GM19239 (cell line): ENCODE data around the gene SRMS.

Experiments
- DNase-seq: peaks from one replicate; pipeline ENCODE4 v3.0.0; 2011; ENCODE audit warnings: low spot score; ENCODE audit not compliant: insufficient read length
- FAIRE-seq: peaks from 2 replicates; lab custom pipeline; 2011; peaks lifted over from hg19 to GRCh38; lab: Jason Lieb, UNC

SRMS gene, protein sequence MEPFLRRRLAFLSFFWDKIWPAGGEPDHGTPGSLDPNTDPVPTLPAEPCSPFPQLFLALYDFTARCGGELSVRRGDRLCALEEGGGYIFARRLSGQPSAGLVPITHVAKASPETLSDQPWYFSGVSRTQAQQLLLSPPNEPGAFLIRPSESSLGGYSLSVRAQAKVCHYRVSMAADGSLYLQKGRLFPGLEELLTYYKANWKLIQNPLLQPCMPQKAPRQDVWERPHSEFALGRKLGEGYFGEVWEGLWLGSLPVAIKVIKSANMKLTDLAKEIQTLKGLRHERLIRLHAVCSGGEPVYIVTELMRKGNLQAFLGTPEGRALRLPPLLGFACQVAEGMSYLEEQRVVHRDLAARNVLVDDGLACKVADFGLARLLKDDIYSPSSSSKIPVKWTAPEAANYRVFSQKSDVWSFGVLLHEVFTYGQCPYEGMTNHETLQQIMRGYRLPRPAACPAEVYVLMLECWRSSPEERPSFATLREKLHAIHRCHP

DNA sequence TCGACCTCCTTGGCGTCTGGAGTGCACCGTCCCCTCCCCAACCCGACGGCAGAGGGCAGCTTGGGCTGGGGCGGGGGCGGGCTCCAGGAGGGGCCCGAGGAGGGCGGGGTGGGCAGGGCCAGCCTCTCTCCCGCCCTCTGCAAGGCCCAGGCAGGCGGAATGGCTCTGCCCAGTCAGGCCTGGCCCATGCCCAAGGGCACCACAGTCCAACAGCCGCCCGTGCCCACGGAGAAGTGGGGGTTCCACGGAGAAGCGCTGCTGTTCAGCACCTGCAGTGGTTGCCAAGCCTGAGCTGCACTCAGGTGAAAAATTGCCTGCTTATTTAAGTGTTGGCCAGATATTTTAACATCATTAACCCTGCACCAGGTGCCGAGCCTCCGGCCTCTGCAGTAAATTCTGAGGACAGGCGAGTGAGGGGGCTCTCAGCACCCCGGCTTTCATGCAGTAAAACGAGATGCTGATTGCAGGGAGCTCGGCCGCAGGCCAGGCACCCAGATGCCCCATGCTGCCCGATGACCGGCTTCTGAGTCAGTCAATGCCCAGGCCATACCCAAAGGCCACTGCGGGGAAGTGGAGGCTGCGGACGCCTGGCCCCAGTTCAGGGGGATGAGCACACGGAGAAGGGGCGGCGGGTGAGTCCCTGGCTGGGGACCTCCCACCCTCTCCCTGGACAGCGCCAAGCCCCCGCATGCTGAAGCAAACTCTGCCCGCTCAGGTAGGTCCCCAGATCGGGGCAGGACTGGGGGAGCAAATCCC lies at the start of gene SRMS:
Gene SRMS (minus strand): TSS at position 25 of the 756 bp plus-strand sequence. CDS start 286 bp downstream, outside the sequence.
- no peak for FAIRE-seq
- DNase-seq, result no peak

DNA sequence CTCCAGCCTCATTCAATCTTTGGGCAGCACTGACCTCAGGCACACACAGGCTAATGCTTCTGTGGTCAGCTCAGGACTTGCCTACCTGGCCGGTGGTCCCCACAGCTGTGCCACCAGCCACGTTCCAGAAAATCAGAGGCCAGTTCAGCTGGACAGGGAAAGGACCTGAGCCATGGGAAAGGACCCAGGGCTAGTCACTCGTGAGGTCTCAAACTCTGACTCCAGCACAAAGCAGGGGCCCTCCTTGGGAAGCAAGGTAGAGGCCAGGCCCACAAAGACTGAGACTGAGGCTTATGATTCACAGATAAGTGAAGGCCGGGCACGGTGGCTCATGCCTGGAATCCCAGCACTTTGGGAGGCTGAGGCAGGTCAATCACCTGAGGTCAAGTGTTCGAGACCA lies 48.9 kb upstream of the SRMS start:
- DNase-seq (no peak), FAIRE-seq (no peak)

DNA sequence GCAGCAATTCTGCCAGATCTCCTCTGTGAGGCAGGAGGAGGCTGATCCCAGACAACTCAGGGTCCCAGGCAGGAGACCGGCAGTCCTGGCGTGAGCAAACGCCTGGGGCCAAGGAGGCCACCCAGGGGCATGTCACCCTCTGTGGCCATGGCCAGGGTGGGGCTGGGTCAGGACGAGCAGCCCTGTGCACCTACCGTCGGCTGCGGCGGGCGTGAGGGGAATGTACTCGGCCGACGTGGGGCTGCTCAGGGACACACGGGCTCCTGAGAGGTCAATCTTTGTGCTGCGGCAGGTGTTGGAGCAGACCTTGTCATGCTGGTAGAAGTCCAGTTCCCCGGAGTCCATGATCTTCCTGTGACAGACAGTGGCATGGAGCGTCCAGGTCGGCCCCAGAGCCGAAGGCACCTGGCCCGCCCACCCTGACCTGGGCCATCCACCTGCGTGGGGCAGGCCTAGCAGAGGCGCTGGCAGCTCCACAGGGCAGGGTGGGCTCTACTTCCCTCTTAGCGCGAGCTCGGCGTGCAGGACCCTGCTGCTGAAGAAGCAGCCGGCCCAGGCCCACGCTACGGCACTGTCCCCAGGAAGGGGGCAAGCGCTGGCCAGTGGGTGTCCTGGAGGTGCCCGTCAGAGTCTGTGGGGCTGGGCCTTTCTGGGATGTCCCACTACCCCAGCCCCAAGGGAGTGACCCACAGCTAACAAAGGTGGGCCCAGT lies 48.0 kb upstream of the SRMS start:
- DNase-seq, result no peak
- FAIRE-seq, result no peak

DNA sequence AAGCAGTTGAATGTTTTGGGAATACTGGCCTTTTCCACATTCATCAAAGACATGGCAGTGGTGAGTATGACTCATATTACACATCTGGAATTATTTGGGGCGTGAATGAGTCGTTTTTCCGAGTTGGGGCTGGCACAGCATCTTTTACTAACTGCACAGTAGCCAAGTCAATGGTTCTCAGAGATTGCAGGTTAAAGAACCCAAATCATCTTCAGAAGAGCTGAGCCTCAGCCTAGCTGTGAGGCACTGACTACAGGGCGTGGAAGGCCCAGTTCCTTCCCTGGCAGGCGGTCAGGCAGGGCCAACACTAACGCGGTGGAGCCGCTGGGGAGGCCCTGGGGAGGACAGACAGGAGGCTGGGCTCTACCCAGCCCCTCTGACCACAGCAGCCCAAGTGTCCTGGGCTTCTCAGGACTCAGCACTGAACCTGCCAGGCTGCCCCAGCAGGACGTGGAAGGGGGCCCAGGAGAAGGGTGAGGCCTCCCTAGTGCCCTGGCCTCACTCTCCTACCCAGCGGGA lies 46.6 kb upstream of the SRMS start:
- DNase-seq (no peak), FAIRE-seq (no peak)

DNA sequence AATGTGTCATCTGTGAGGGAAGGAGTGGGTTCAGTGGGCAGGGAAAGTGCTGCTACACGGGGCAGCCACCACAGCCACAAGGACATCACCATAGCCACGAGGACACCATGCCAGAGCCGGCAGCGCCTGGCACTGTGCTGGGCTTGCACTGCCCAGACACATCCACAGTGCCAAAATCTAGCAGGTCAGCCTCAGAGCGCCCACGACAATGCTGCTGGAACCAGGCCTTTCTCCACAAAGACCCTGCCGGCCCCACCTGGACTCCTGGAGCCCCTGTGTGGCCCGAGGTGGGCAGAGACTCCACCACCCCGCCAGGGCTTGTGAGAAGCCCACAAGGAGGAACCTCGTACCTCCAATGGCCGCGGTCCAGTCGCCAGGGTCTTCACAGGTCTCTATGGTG lies 45.1 kb upstream of the SRMS start:
- FAIRE-seq (no peak), DNase-seq (no peak)

DNA sequence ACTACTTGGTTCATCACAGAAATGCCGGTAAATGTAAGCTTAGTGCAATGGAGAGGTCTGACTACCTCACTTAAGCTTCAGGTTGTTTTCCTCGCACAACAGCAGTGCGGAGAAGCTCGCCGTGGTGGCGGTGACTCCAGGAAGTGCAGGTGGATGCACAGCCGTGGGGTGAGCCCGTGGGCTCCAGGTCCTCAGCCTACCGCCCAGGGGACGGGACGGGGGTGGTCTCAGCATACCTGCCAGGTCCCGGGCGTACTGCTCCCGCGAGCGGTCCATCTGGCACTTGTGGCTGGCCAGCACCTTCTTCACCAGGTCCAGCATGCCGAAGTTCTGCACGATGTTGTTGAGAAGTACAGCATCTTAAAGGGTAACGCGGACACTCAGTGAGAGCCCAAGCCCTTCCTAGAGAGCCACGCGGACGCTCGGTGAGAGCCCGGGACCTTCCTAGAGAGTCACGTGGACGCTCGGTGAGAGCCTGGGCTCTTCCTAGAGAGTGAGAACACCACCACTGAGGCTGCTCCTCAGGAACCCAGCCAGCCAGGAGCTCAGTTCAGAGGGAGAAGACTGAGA lies 44.3 kb upstream of the SRMS start:
- DNase-seq (no peak), FAIRE-seq (no peak)

DNA sequence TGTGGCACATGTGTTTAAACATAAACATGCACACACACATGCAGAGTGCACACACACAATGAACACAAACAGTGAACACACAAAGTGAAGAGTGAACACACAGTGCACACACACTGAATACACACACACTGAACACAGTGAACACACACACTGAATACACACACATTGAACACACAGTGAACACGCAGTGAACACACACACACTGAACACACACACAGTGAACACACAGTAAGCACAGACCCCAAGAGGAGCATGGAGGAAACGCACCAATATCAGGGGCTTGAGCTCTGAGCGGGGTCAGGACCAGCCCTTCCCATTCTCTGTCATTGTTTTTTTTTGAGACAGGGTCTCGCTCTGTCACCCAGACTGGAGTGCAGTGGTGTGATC lies 43.6 kb upstream of the SRMS start:
- DNase-seq (no peak), FAIRE-seq (no peak)

DNA sequence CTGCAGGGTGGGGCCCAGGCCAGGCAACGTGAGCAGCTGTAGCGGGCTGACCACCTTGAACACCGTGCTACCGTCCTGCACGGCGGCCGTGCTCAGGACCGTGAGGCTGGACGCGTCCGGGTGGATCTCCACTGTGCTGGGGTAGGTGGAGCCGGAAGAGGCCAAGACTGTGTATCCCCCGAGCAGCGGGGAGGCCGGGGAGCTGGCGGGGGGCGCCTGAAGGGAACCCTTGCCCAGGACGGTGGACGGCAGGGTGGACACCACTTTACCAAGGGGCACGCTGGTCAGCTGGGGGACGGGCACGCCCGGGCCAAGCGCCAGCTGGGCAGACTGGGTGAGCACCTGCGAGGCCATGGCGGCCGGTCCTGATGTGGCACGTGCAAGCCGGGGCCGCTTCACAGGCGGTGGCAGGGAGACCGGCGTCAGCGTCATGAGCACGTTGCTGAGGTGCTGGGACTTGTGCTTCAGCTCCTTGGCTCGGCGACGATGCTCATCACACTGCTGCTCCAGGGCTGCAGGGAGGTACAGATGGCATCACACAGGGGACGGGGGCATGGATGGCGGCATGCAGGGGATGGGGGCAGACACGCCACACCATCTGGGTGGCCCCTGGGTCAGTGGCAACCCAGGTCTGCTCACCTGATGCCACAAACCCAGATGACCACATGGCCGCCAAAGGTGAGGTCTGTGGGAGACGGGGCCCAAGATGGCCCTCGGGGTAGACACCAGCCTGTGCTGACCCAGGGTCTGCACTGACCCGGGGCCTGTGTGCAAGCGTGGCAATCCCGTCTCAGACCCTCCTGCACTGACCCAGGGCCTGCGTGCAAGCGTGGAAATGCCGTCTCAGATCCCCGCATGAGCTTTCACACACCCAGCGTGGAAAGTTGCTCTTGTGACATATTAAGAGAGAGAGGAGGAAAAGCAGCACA lies 42.9 kb upstream of the SRMS start:
- FAIRE-seq (no peak), DNase-seq (no peak)

DNA sequence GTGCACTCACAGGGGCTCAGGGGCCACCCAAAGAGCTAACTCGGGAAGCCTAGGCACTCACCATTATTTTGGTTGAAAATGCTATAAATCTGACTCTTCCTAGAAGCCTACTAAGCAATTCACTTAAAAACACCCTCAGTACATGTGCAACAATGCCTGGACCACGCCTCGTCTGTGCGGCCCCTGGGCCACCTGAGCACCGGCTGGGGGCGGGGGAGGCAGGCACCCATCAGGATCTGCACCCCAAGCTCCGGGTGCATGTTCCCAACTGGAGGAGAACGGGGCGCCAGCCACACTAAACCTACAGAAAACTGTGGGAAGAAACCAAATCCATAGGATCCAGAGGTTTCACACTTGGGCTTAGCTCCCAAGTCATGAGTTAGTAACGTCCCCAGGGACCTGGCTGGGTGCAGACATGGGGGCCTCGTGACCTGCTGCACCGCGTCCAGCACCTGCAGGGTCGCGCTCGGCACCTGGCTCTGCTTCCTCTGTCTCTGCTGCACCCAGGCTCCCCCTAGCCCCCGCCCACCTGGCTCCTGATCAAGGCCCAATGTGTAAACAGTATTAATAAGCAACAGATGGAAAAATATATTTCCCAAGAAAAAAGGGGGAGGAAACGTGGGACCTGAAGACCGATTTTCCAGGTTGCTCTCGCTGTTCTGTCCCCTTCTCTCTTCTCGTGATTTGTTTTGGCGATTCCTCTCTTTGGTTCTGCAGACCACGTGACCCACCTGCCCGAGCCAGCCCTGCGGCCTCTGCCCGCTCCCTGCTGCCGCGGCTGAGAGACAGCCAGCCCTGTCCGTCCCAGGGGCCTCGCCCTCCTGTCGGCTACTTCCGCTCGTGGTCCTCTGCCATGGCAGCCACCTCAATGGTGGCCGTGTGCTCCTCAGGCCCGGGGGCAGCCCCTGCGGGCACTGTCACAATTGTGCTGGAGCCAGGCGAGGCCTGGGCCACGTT lies 42.0 kb upstream of the SRMS start:
- no peak for DNase-seq
- no peak for FAIRE-seq

DNA sequence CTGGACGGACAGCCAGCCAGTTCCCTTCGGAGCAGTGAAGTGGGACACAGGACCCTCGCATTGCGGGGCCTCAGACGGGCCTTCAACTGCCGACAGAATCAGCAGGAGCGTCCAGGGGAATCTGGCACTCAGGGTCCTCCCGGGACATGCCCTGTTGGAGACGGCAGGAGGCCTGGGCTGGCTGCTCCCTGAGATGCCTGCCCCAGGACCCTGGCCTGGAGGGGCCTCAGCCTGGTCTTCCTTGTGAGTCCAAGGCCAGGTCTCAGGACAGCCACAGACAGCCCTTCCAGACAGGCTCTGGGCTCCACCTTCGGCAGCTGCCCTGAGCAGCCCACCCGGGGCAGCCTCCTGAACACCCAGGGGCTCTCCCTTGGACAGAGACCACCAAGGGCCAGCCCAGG lies 41.1 kb upstream of the SRMS start:
- no peak for FAIRE-seq
- DNase-seq, result no peak

DNA sequence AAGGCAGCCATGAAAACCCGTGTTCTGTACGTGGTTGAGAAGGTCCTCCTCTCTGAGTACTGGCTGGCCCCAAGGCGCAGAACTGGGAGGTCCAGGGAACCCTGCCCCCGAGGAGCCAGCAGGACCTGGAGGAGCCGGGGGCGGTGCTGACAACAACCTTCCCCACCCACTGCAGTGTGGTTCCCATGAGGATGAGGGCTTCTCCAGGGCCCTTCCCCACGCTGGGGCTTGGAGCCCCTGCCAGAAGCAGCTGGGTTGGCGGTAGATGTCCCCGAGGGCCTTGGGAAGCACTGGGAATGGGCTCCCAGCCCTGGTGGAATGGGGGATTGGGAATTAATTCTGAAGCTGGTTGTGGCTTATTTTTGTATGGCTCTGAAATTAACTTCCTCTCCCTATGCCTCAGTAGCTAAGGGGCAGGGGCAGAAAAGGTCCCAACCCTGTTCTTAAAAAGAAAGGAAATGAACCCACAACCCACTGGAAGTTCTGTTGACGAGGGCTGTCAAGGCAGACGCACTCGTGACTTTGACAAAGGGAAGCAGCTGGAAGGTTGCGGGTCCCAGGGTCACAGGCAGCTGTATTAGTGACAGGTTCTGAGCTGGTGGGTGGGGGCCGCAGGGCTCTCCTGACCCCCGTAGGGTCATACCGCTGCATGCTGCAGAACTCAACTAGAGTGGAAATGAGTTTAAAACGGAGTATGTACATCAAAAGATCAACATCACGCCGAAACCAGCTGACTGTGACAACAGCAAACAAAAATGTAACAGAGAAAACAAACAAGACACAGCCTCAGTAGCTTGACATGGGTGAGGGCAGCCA lies 40.4 kb upstream of the SRMS start:
- DNase-seq (no peak), FAIRE-seq (no peak)

DNA sequence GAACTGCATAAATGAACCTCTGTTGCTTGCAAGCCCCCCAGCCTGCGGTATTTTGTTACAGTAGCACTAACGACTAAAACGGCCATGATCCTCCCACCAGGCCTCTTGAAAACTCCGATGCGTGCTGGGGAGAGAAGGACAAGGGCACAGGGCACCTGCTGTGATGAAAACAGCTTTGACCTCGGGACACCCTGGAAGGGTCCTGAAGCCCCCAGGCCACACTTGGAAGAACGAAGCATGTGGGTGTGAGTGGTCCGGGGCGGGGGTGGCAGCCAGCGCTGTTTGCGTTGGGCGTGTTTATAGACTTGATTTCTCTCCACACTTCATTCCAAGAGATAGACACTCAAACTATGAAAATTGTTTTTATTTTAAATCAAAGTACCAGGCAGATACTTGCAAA lies 39.7 kb upstream of the SRMS start:
- FAIRE-seq (no peak), DNase-seq (no peak)

DNA sequence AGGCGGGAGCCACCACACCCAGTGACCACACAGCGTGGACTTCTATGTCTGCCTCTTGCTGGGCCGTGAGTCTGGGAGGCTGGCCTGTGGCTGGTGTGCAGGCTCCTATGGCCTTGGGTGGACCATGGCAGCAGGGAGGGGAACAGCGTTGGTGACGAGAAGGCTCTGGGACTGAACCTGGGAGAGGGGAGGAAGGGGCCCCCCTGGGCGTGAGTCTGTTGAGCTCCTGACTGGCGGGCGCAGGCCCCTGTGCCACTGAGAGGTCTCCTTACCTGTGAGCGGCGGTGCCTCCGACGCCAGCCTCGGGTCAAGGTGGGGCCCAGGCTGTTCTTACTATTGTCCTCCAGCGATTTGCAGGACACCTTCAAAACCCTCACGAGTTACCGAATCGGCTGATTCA lies 39.2 kb upstream of the SRMS start:
- FAIRE-seq (no peak), DNase-seq (no peak)

DNA sequence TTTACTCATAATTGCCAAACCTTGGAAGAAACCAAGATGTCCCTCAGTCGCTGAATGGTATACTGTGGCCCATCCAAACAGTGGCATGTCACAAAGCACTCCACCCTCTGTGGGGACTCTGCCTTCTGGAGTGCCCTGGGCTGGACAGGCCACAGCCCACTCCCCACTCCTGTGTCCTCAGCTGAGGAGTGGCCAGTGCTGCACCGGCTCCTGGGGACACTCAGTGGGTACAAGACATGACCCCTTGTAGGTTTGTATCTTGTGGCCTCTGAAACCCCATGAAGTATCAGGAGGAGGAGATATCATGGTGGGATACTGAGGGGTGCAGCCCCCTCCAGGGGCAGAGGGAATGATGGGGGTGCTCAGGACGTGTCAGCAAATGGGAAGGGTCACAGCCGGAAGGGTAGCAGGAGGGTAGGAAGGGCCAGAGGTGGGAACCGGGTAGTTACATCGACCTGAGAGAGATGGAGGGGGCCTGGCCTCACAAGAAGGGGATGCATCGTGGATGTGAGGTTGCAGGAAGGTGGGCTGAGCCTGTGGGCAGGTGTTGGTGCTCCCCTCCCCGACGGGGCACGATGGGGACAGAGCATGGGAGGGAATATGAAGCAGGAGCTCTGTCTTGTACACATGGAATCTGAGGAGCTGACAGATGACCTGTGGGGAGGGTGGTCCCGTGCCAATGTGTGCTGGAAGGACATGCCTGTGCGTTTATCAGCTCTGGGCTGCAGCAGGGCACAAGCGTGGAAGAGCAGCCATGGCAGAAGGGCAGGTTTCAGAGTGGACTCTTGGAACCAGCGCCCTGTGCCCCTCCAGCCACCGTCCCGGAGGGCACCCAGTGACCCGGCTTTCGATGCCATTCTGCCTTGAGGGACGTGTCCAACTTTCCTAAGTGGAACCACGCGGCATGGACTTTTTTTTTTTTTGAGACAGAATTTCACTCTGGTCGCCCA lies 38.3 kb upstream of the SRMS start:
- DNase-seq (no peak), FAIRE-seq (no peak)

DNA sequence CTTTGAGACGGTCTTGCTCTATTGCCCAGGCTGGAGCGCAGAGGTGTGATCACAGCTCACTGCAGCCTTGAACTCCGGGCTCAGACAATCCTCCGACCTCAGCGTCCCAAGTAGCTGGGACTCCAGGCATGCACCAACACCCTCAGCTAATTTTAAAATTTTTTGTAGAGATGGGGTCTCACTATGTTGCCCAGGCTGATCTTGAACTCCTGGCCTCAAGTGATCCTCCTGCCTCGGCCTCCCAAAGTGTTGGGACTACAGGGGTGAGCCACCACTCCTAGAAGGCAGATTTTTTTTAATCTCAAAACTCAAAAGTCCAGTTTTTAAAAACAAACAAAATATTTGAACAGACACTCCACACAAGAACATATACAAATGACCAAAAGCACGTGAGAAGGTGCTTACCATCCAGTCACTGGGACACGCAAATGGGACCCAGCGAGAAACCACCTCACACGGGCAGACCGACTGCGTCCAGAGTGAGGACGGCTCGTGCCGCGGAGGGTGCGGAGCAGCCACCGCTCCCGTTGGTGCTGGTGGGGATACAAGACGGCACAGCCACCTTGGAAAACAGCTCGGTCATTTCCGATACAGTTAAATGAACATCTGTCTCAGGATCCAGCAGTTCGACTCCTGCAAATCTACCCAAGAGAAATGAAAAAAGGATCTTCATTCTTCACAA lies 35.0 kb upstream of the SRMS start:
- no peak for DNase-seq
- FAIRE-seq, result no peak
